Measurements from ENCODE around the gene GNAO1. TPM values are rescaled to one million over a fixed set of nuclear protein-coding genes. Genes with fewer than 3 reads are reported as not detected.

The GNAO1 gene
- total RNA-seq, 6 experiments from 2014 or later = 18.2 to 45.1 (median 21.5) TPM

DNA sequence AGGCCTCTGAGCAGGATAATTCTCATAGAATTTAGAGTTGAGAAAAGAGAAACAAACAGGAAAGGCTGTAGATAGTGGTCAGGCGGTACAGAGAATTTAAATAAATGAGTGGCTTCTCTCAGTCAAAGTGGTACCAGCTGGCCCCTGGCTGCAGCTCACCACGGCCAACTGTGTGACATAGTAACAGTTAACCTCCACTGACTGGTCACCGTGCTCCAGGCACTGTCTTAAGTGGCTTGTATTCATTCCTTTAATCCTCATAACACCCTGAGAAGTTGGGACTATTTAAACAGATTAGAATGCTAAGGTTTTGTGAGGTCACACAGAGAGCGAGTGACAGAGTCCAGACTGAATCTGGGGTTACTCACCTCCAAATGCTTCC is 108.9 kb downstream of the GNAO1 start:
- ATAC-seq = no peak
- Histone ChIP-seq H3K36me3 (no peaks in the 10 kb centered on the region), H3K4me3 (no peak overlapping the region), H3K27me3 (no peaks in the 10 kb centered on the region), H3K4me1 (no peaks in the 10 kb centered on the region), H3K27ac (no peak overlapping the region), H3K9me3 (no peaks in the 10 kb centered on the region)
- no peak for DNase-seq
- WGBS (ENCODE audit: insufficient coverage, low coverage, low lambda C conversion rate, missing lambda C conversion rate) = 66% methylated on average over 3 of the region's 4 CpGs
- intact Hi-C loops (cut with DNase I) = no loop called here
- TF ChIP-seq POLR2A (IDR thresholded peaks at IDR 0.05) = no peak
- TF ChIP-seq, protein P1, sequence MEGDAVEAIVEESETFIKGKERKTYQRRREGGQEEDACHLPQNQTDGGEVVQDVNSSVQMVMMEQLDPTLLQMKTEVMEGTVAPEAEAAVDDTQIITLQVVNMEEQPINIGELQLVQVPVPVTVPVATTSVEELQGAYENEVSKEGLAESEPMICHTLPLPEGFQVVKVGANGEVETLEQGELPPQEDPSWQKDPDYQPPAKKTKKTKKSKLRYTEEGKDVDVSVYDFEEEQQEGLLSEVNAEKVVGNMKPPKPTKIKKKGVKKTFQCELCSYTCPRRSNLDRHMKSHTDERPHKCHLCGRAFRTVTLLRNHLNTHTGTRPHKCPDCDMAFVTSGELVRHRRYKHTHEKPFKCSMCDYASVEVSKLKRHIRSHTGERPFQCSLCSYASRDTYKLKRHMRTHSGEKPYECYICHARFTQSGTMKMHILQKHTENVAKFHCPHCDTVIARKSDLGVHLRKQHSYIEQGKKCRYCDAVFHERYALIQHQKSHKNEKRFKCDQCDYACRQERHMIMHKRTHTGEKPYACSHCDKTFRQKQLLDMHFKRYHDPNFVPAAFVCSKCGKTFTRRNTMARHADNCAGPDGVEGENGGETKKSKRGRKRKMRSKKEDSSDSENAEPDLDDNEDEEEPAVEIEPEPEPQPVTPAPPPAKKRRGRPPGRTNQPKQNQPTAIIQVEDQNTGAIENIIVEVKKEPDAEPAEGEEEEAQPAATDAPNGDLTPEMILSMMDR (IDR thresholded peaks at IDR 0.05) = no peak

DNA sequence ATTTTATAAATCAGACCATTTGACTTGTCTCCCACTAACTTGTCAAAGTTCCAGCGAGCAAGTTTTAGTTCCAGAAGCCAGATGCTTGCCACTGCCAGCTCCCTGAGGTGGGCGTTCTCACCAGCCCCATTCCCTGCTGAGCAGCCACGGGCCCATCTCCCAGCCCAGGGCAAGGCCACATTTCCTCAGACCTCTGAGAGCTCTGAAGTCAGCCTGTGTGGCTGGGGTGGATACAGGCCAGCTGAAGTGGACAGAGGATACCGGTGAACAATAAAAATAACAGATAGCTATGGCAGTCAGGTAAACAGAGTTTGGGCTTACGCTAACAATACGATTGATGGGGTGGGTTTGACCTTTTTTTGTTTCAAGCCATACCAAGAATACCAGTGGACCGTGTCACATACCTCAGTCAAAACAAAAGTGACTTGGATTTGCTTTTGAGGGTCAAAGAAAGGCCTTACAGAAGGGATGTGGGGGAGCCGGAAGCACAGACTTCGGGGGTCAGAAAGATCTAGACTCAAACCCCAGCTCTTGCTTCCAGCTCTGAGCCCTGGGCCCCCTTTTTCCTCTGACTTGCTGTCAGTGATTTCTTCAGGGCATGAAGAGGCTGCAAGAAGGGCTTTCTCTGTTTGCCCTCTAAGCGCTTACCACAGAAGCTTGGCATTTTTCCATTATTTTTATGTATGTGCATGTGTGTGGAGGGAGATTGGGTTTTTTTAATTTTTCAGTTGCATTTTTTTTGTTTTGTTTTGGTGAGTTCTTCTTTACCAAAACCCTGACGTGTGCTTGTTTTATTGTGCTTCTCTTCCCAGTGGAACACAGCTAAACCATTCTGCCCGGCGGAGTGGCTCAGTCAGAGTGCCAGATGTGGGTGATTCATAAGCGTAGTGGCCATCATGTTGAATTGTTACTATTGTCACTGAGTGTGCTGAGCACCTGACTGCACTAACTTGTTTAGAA is 109.9 kb downstream of the GNAO1 start:
- no peak overlapping the region for H3K4me3 ChIP-seq
- no peaks in the 10 kb centered on the region for H3K27me3 ChIP-seq
- TF ChIP-seq, protein P1 (IDR thresholded peaks at IDR 0.05) = no peak
- no peak for TF ChIP-seq POLR2A (IDR thresholded peaks at IDR 0.05)
- H3K36me3 ChIP-seq = no peaks in the 10 kb centered on the region
- WGBS (ENCODE audit: insufficient coverage, low coverage, low lambda C conversion rate, missing lambda C conversion rate) = 84% methylated on average over 11 of the region's 14 CpGs
- H3K27ac ChIP-seq = no peak overlapping the region
- no peak for DNase-seq
- ATAC-seq = no peak
- H3K9me3 ChIP-seq = no peaks in the 10 kb centered on the region
- no peaks in the 10 kb centered on the region for H3K4me1 ChIP-seq
- intact Hi-C loops (cut with DNase I) = no loop called here

DNA sequence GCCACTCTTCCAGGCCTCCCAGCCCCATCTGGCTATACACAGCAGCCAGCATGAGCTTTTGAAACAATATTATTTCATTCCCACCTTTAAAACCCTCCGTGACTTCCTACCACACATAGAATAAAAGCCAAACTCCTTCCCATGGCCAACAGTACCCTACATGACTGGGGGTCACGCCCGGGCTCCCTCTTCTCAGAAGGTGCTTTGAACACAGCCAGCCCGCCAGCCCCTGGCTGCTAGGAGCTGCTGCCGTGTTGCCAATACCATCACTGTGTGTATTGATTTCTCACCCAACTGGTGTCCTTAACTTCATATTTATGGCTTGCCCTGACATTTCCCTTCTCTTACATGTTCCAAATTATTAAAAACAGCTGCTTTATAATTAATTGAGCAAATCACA is 111.2 kb downstream of the GNAO1 start:
- Histone ChIP-seq H3K27ac (no peak overlapping the region), H3K4me1 (no peaks in the 10 kb centered on the region), H3K36me3 (no peaks in the 10 kb centered on the region), H3K27me3 (no peaks in the 10 kb centered on the region), H3K4me3 (no peak overlapping the region), H3K9me3 (no peaks in the 10 kb centered on the region)
- TF ChIP-seq, protein P1 (IDR thresholded peaks at IDR 0.05) = no peak
- no peak for TF ChIP-seq POLR2A (IDR thresholded peaks at IDR 0.05)
- intact Hi-C loops (cut with DNase I) = no loop called here
- WGBS (ENCODE audit: insufficient coverage, low coverage, low lambda C conversion rate, missing lambda C conversion rate) = 62% methylated on average over 4 of the region's 5 CpGs
- no peak for DNase-seq
- no peak for ATAC-seq

DNA sequence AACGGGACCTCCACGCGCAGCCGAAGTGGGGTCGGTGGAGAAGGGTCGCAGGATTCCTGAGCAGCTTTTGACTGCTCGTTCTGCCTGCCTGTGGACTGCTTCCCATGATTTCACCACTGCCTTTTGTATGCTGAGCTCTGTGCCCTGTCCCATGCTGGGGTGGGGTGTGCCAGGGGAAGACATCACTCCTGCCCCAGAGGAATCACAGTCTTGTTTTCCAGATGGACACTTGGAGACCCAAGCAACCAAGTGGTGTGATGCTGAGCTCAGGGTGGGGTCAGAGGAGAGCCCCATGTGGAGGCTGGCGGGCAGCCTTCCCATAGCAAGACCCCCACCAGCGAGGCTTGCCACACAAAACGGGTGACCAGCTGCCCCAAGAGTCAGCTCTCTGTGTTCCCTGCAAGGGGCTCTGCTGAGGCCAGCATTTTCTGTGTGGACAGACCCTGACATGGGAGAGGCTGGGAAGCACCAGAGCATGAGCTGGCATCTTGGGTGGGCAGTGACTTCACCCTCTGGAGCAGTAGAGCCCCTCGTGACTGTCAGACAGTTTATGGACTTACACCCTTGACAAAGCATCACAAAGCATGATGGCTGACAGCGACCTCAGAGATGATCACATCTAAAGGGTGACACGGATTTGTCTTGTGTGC is 111.9 kb downstream of the GNAO1 start:
- Histone ChIP-seq H3K4me3 (no peak overlapping the region), H3K27me3 (no peaks in the 10 kb centered on the region), H3K27ac (no peak overlapping the region), H3K4me1 (no peaks in the 10 kb centered on the region), H3K9me3 (no peaks in the 10 kb centered on the region), H3K36me3 (no peaks in the 10 kb centered on the region)
- TF ChIP-seq, protein P1 (IDR thresholded peaks at IDR 0.05) = no peak
- TF ChIP-seq POLR2A (IDR thresholded peaks at IDR 0.05) = no peak
- WGBS (ENCODE audit: insufficient coverage, low coverage, low lambda C conversion rate, missing lambda C conversion rate) = 89% methylated on average over 6 of the region's 13 CpGs
- no peak for ATAC-seq
- intact Hi-C loops (cut with DNase I) = no loop called here
- DNase-seq = no peak
